SK-N-SH treated with all-trans-retinoic acid at 6 μM for 48 hours (cell line): ENCODE measurements around the gene GTF2H4.

Experiments used
- ISL1 ChIP-seq: fragments of 250-450 bp; sonication (Bioruptor Pico); IDR thresholded peaks from 2 replicates; pipeline ENCODE4 v2.1.2; 2022; ENCODE audit warnings: mild to moderate bottlenecking, moderate library complexity
- PATZ1 ChIP-seq: fragments of 250-450 bp; sonication (Bioruptor Pico); IDR thresholded peaks from 2 replicates; pipeline ENCODE4 v1.8.0; 2020; ENCODE audit warnings: mild to moderate bottlenecking, moderate library complexity, borderline replicate concordance
- TOX ChIP-seq: fragments of 250-450 bp; sonication (Bioruptor Pico); IDR thresholded peaks from 2 replicates; pipeline ENCODE4 v1.8.0; 2021; ENCODE audit warnings: mild to moderate bottlenecking, moderate library complexity, borderline replicate concordance
- TSHZ2 ChIP-seq: fragments of 250-450 bp; sonication (Bioruptor Pico); IDR thresholded peaks from 2 replicates; pipeline ENCODE4 v1.5.0; 2020; ENCODE audit warnings: mild to moderate bottlenecking, moderate library complexity
- ZFP30 ChIP-seq: fragments of 450-650 bp; formaldehyde crosslinking; IDR thresholded peaks from 2 replicates; pipeline ENCODE4 v1.5.0; 2022; ENCODE audit warnings: mild to moderate bottlenecking, moderate library complexity

GRCh38 chr6:30944051-30944450 is 36.0 kb downstream of the GTF2H4 start:
- no peak for TF ChIP-seq PATZ1 (CRISPR knock-in tag)
- TF ChIP-seq ZFP30 = no peak
- no peak for TF ChIP-seq TSHZ2 (CRISPR knock-in tag)
- no peak for TF ChIP-seq ISL1 (CRISPR knock-in tag)
- no peak for TF ChIP-seq TOX (CRISPR knock-in tag)
